ENCODE results near the gene GLE1.
"Not testable (repeated sequence)": the region's sequence is repeated elsewhere in the genome, so short reads cannot be mapped to it uniquely, and the experiment has no call there.

GLE1 gene

GRCh38 chr9:128552744-128553440 lies 48.4 kb downstream of the GLE1 start:
- no peak for DNase-seq

- no peak for DNase-seq
These were observed 49.2 kb downstream of the GLE1 start for GRCh38 chr9:128553728-128554127.

DNA sequence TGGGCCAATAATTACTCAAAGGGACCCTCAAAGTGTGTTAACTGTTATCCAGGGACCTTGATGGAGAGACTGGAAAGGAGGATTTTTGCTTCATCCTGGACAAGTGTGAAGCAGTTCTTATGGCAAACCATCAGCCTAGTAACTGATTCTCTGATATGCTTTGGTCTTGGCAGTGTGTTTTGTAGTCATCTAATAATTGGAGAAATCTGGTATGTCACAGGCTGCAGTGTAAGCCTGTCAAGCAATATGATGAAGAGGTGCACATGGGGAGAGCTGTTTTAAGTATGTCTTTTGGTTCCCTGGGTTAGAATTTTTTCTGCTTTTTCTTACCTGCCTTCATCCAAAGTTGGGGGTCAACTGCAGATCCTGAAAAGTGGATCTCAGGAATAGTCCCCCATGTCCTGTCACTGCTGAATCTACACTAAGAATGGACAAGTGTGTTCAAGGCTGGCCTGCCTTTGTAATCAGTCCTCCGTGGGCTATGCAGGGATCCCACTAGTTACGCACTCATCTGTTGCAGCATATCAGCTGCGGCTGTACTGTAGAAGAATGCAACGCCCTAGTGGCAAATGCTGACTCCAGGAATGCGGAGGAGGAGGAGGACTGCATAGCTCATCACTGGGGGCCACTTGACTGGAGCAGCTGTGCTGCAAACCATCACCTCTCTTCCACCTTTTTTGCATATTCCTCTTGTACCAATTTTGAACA lies 49.8 kb downstream of the GLE1 start:
- DNase-seq: no peak

- DNase-seq: no peak
These were observed 50.7 kb downstream of the GLE1 start for GRCh38 chr9:128555180-128555721.

DNA sequence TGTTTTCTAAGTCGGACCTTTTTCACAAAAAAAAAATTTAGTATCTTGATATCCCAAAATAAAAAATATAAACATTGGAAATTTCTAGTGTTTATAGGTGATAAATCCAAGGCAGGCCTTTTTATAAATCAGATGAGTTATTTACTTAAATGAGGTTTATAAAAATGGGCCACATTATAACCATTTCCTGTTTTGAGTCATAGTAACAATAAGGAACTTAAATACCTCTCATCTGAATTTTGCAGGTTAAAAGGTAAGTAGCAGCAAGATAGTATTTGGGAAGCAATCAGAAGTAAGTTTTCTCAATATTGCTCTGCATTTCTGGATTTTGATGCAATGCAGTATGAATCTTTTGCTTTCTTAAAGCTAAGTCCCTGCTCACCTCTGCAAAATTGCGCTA lies 51.8 kb downstream of the GLE1 start:
- DNase-seq: no peak

- no peak for DNase-seq
These were observed 52.6 kb downstream of the GLE1 start for GRCh38 chr9:128556926-128557634.

GRCh38 chr9:128558431-128559310 lies 54.2 kb downstream of the GLE1 start:
- no peak for DNase-seq

DNA sequence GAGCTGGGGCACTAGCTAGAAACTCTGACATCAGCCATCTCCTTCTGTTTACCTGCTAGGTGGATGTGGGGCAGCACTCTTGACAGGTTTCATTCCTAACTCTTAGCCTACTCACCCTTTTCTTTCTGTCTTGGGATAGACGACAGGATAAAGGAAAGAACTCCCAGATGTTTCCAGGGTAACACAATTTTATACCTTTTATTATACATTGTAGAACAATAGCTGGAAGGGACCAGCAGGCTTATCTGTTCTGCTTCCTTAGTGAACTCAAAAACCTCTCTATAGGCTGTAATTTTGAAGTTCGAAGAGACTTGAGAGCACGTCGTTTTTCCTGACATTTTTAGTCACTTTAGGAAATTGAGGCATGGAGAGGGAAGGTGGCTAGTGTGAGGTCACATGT lies 61.1 kb downstream of the GLE1 start:
- DNase-seq: no peak

- no peak for DNase-seq
These were observed 64.1 kb downstream of the GLE1 start for GRCh38 chr9:128568470-128569078.

- DNase-seq: no peak
These were observed 71.0 kb downstream of the GLE1 start for GRCh38 chr9:128575469-128575868.

DNA sequence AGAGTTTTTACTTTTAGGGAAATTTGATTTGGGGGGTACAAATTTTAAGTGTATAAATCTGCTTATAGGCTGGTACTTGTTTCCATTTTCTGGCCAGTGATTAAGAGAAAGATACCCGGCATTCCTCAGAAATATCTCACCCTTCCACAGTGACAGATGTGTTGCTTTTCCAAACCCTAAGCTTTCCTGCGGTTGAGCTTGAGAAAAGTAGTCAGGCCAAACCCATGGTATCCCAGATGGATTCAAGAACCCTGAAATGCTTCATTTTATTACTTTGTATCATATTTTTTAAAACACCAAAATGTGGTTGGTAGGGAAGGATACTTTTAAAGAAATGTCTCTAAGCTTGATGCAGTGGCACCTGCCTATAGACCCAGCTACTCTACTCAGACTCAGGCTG lies 71.4 kb downstream of the GLE1 start:
- no peak for DNase-seq

- no peak for DNase-seq
These were observed 72.7 kb downstream of the GLE1 start for GRCh38 chr9:128577206-128577605.

GRCh38 chr9:128579194-128579593 lies 74.7 kb downstream of the GLE1 start:
- DNase-seq: no peak

DNA sequence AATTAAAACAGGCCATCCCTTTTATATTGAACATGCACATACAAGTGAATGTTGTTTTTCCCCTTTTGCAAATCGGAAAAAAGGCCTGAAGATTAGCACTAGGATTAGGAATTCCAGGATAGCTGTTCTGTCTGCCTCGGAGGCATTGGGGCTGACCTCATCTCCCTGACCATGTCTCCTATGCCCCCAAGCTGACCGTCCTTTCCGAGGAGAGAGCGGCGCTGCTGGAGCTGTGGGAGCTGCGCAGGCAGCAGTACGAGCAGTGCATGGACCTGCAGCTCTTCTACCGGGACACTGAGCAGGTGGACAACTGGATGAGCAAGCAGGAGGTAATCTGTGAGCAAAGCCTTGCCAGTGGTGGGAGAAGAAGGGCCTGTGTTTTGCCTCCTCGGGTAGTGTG lies 76.2 kb downstream of the GLE1 start:
- DNase-seq: no peak

DNA sequence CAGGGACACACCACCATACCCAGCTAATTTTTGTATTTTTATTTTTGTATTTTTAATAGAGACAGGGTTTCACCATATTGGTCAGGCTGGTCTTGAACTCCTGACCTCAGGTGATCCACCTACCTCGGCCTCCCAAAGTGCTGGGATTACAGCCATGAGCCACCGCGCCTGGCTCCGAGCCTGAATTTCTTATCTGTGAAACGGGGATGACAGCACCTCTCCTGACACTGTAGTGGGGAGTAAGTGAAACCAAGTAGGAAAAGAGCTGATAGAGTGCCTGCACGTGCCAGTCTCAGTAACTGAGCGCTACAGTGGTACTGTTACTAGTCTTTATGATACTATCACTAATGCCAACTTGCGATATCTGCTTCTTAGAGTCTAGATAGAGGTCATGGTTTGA lies 80.6 kb downstream of the GLE1 start:
- DNase-seq: not testable (repeated sequence)

DNA sequence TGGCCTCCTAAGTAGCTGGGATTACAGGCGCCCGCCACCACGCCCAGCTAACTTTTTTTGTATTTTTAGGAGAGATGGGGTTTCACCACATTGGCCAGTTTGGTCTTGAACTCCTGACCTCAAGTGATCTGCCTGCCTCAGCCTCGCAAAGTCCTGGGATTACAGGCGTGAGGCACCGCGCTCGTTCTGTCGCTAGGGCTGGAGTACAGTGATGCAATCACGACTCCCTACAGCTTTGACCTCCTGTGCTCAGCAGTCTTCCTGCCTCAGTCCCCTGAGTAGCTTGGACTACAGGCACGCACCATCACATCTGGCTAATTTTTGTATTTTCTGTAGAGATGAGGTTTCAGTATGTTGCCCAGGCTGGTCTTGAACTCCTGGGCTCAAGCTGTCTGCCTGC lies 82.4 kb downstream of the GLE1 start:
- not testable (repeated sequence) for DNase-seq

DNA sequence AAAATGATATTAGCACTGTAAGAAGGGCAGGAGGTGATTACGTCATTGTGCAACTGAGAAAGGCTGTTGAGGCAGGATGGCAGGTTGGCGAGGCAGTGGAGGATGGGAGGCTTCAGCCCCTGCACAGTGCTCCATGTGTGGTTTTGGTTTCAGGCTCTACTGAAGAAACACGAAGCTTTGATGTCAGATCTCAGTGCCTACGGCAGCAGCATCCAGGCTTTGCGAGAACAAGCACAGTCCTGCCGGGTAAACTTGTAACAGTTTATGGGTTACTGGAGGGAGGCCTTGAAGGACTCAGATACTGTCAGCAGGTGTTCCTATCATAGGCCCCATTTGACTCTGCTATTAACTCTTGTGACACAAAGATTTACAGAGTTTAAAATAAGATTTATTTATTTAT lies 82.9 kb downstream of the GLE1 start:
- DNase-seq: no peak

DNA sequence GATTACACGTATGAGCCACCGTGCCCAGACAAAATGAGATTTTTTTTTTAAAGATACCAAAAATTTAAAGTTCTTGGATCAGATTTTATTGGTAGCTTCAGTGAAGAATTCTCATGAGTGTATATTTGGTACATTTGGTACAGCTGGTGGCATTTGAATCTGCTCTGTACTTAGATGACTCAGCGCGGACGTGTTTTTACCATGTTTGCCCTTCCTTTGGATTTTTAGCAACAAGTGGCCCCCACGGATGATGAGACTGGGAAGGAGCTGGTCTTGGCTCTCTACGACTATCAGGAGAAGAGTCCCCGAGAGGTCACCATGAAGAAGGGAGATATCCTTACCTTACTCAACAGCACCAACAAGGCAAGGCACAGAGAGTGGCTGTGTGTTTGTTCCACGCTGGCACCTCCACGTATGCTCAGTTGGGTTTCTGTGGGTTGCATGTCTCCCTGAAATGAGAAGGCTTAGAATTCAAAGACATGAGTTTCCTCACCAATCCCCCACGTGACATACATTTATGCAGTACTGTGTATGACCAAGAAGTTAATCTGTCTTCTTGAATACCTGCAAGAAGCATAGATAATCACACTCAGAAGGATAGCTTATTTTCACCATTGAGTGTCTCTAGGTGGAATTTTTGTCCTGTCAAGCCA lies 84.2 kb downstream of the GLE1 start:
- no peak for DNase-seq

Data from NCI-H2081 treated with DMSO at 0.1 percent for 48 hours (cell line).